GM19463 (cell line): ENCODE measurements around the gene SH3BP5.
A peak's percentile ranks its signal among the peaks of the same experiment; 100 is the strongest.

ENCODE experiments used
- ATAC-seq: cut with Tn5 transposase; IDR thresholded peaks from one replicate; pipeline ENCODE4 v1.9.1; 2021; ENCODE audit warnings: mild to moderate bottlenecking, moderate library complexity; ENCODE audit not compliant: unreplicated experiment

The SH3BP5 gene

GRCh38 chr3:15326673-15327072 is 5.7 kb downstream of the SH3BP5 start:
- no peak for ATAC-seq

GRCh38 chr3:15326037-15326436 is 6.3 kb downstream of the SH3BP5 start:
- no peak for ATAC-seq

GRCh38 chr3:15325228-15325627 is 7.2 kb downstream of the SH3BP5 start:
- no peak for ATAC-seq

- no peak for ATAC-seq
These were observed 8.0 kb downstream of the SH3BP5 start for GRCh38 chr3:15324379-15324808.

- no peak for ATAC-seq
These were observed 9.3 kb downstream of the SH3BP5 start for GRCh38 chr3:15323063-15323462.

GRCh38 chr3:15321349-15321748 is 11.0 kb downstream of the SH3BP5 start:
- ATAC-seq: no peak

GRCh38 chr3:15319575-15319974 is 12.8 kb downstream of the SH3BP5 start:
- no peak for ATAC-seq

GRCh38 chr3:15319136-15319535 is 13.2 kb downstream of the SH3BP5 start:
- no peak for ATAC-seq

GRCh38 chr3:15318661-15319060 is 13.7 kb downstream of the SH3BP5 start:
- no peak for ATAC-seq

GRCh38 chr3:15316998-15317435 is 15.4 kb downstream of the SH3BP5 start:
- no peak for ATAC-seq

- ATAC-seq: no peak
These were observed 17.4 kb downstream of the SH3BP5 start for GRCh38 chr3:15315003-15315402.

- ATAC-seq: no peak
These were observed 18.1 kb downstream of the SH3BP5 start for GRCh38 chr3:15314276-15314675.

- ATAC-seq: no peak
These were observed 18.9 kb downstream of the SH3BP5 start for GRCh38 chr3:15313461-15313860.

GRCh38 chr3:15312550-15312949 is 19.8 kb downstream of the SH3BP5 start:
- ATAC-seq: no peak

GRCh38 chr3:15310491-15311370 is 21.7 kb downstream of the SH3BP5 start:
- peak; percentile 92 for ATAC-seq

GRCh38 chr3:15309662-15310335 is 22.6 kb downstream of the SH3BP5 start:
- no peak for ATAC-seq

GRCh38 chr3:15307580-15307979 is 24.8 kb downstream of the SH3BP5 start:
- ATAC-seq: no peak

GRCh38 chr3:15306979-15307359 is 25.4 kb downstream of the SH3BP5 start:
- no peak for ATAC-seq

- ATAC-seq: no peak
These were observed 27.0 kb downstream of the SH3BP5 start for GRCh38 chr3:15305359-15305844.

GRCh38 chr3:15303728-15304127 is 28.7 kb downstream of the SH3BP5 start:
- no peak for ATAC-seq

GRCh38 chr3:15303216-15303615 is 29.2 kb downstream of the SH3BP5 start:
- ATAC-seq: no peak

GRCh38 chr3:15301761-15302160 is 30.6 kb downstream of the SH3BP5 start:
- no peak for ATAC-seq
